Measurements from ENCODE around the gene SELENON.

Gene SELENON

GRCh38 chr1:25770541-25771220 is 29.3 kb upstream of the SELENON start:
- no peak for DNase-seq (ENCODE audit: low read depth)

- DNase-seq (ENCODE audit: low read depth), result peak; percentile 26
Measured at GRCh38 chr1:25771221-25772114, 28.5 kb upstream of the SELENON start.

- DNase-seq (ENCODE audit: low read depth), result no peak
Measured at GRCh38 chr1:25772164-25772563, 27.8 kb upstream of the SELENON start.

- DNase-seq (ENCODE audit: low read depth), result no peak
Measured at GRCh38 chr1:25772692-25773245, 27.2 kb upstream of the SELENON start.

GRCh38 chr1:25773441-25774125 is 26.4 kb upstream of the SELENON start:
- no peak for DNase-seq (ENCODE audit: low read depth)

GRCh38 chr1:25774206-25774803 is 25.7 kb upstream of the SELENON start:
- no peak for DNase-seq (ENCODE audit: low read depth)

GRCh38 chr1:25774921-25775771 is 24.8 kb upstream of the SELENON start:
- no peak for DNase-seq (ENCODE audit: low read depth)

- DNase-seq (ENCODE audit: low read depth), result no peak
Measured at GRCh38 chr1:25779388-25779787, 20.6 kb upstream of the SELENON start.

- DNase-seq (ENCODE audit: low read depth), result no peak
Measured at GRCh38 chr1:25779894-25780293, 20.1 kb upstream of the SELENON start.

GRCh38 chr1:25780318-25781129 is 19.5 kb upstream of the SELENON start:
- no peak for DNase-seq (ENCODE audit: low read depth)

- DNase-seq (ENCODE audit: low read depth), result no peak
Measured at GRCh38 chr1:25781130-25781433, 18.9 kb upstream of the SELENON start.

- DNase-seq (ENCODE audit: low read depth), result no peak
Measured at GRCh38 chr1:25782608-25783201, 17.3 kb upstream of the SELENON start.

GRCh38 chr1:25784575-25785051 is 15.4 kb upstream of the SELENON start:
- DNase-seq (ENCODE audit: low read depth), result no peak

- no peak for DNase-seq (ENCODE audit: low read depth)
Measured at GRCh38 chr1:25785333-25786067, 14.5 kb upstream of the SELENON start.

GRCh38 chr1:25786887-25787759 is 12.9 kb upstream of the SELENON start:
- DNase-seq (ENCODE audit: low read depth), result peak; percentile 25

- DNase-seq (ENCODE audit: low read depth), result no peak
Measured at GRCh38 chr1:25787760-25788166, 12.2 kb upstream of the SELENON start.

- no peak for DNase-seq (ENCODE audit: low read depth)
Measured at GRCh38 chr1:25790472-25790871, 9.5 kb upstream of the SELENON start.

GRCh38 chr1:25792115-25792514 is 7.9 kb upstream of the SELENON start:
- no peak for DNase-seq (ENCODE audit: low read depth)
